GM23338 (cell line): Measurements from ENCODE around the gene ZNF763. TPM values are rescaled to one million over a fixed set of nuclear protein-coding genes. Genes with fewer than 3 reads are reported as not detected.

ENCODE experiments used
- ATAC-seq: fragments of 200-7000 bp; cut with Tn5 transposase; 3 replicates; pipeline ENCODE4 v1.9.1; 2020
- DNase-seq: peaks from one replicate; pipeline ENCODE4 v3.0.0-alpha.2; 2015; ENCODE audit warnings: low spot score
- H2AFZ ChIP-seq: fragments of 200-600 bp; sonication (generic); 2 replicates; pipeline ENCODE4 v1.8.0; 2016; ENCODE audit warnings: antibody characterized with exemption, mild to moderate bottlenecking, moderate library complexity
- H3F3A ChIP-seq: fragments of 200-600 bp; sonication (generic); replicated peaks from 2 replicates; pipeline ENCODE4 v1.8.0; 2017; ENCODE audit warnings: antibody characterized with exemption, mixed run types, low read depth
- H3K27ac ChIP-seq: fragments of 200-600 bp; sonication (generic); 2 replicates; pipeline ENCODE4 v1.6.1; 2016; ENCODE audit warnings: low read depth
- H3K27me3 ChIP-seq: fragments of 200-600 bp; sonication (generic); 2 replicates; pipeline ENCODE4 v1.8.0; 2016; ENCODE audit warnings: mild to moderate bottlenecking, mixed run types, moderate library complexity; ENCODE audit not compliant: insufficient read depth
- H3K36me3 ChIP-seq: fragments of 200-600 bp; sonication (generic); 2 replicates; pipeline ENCODE4 v1.8.0; 2016; ENCODE audit warnings: mild to moderate bottlenecking; ENCODE audit not compliant: insufficient read depth
- H3K4me1 ChIP-seq: fragments of 200-600 bp; sonication (generic); 2 replicates; pipeline ENCODE4 v1.8.0; 2016; ENCODE audit warnings: mild to moderate bottlenecking, moderate library complexity; ENCODE audit not compliant: insufficient read depth
- H3K4me2 ChIP-seq: fragments of 200-600 bp; sonication (generic); 2 replicates; pipeline ENCODE4 v1.7.1; 2017; ENCODE audit warnings: mixed run types
- H3K4me3 ChIP-seq: fragments of 200-600 bp; sonication (generic); 2 replicates; pipeline ENCODE4 v1.6.1; 2016; ENCODE audit warnings: mixed run types
- H3K79me2 ChIP-seq: fragments of 200-600 bp; sonication (generic); replicated peaks from 2 replicates; pipeline ENCODE4 v1.8.0; 2017; ENCODE audit warnings: mild to moderate bottlenecking; ENCODE audit not compliant: insufficient read depth
- H3K9me2 ChIP-seq: fragments of 200-600 bp; sonication (generic); 2 replicates; pipeline ENCODE4 v1.8.0; 2017; ENCODE audit not compliant: insufficient read depth
- H4K20me1 ChIP-seq: fragments of 200-600 bp; sonication (generic); replicated peaks from 2 replicates; pipeline ENCODE4 v1.8.0; 2017; ENCODE audit warnings: mild to moderate bottlenecking; ENCODE audit not compliant: insufficient read depth
- H3K27ac Mint-ChIP-seq: 2 replicates; pipeline ENCODE4 v1.8.0; 2020; ENCODE audit warnings: inconsistent platforms, mild to moderate bottlenecking, moderate library complexity, mixed read lengths
- H3K27me3 Mint-ChIP-seq: 3 replicates; pipeline ENCODE4 v1.8.0; 2022; ENCODE audit warnings: low read depth, mild to moderate bottlenecking, moderate library complexity, mixed read lengths, inconsistent platforms; ENCODE audit not compliant: insufficient read depth, poor library complexity
- H3K36me3 Mint-ChIP-seq: 3 replicates; pipeline ENCODE4 v1.8.0; 2021; ENCODE audit warnings: low read depth, mild to moderate bottlenecking, inconsistent platforms, moderate library complexity, mixed read lengths
- H3K4me1 Mint-ChIP-seq: 3 replicates; pipeline ENCODE4 v1.8.0; 2020; ENCODE audit warnings: mild to moderate bottlenecking, inconsistent platforms, mixed read lengths
- H3K4me3 Mint-ChIP-seq: 3 replicates; pipeline ENCODE4 v1.8.0; 2021; ENCODE audit warnings: moderate library complexity, mild to moderate bottlenecking, inconsistent platforms, mixed read lengths
- H3K9me3 Mint-ChIP-seq: 3 replicates; pipeline ENCODE4 v1.8.0; 2020; ENCODE audit warnings: moderate library complexity, mild to moderate bottlenecking, inconsistent platforms, mixed read lengths
- CREB1 ChIP-seq: fragments of 250-450 bp; sonication (Bioruptor Pico); IDR thresholded peaks from 2 replicates; pipeline ENCODE4 v1.5.0; 2020; ENCODE audit warnings: low read depth, mild to moderate bottlenecking, moderate library complexity
- EZH2 ChIP-seq: fragments of 200-600 bp; sonication (generic); IDR thresholded peaks from one replicate; pipeline ENCODE4 v1.8.0; 2017; ENCODE audit warnings: antibody characterized with exemption, mild to moderate bottlenecking, low read depth; ENCODE audit not compliant: unreplicated experiment
- EZH2phosphoT487 ChIP-seq: fragments of 200-600 bp; sonication (generic); IDR thresholded peaks from one replicate; pipeline ENCODE4 v1.8.1; 2018; ENCODE audit warnings: antibody characterized with exemption; ENCODE audit not compliant: unreplicated experiment
- JUNB ChIP-seq: IDR thresholded peaks from one replicate; pipeline ENCODE4 v1.6.1; 2016; ENCODE audit warnings: antibody characterized with exemption; ENCODE audit not compliant: unreplicated experiment
- NANOG ChIP-seq: IDR thresholded peaks from 2 replicates; pipeline ENCODE4 v1.6.1; 2016; ENCODE audit warnings: antibody characterized with exemption, borderline replicate concordance
- POLR2AphosphoS5 ChIP-seq: IDR thresholded peaks from 2 replicates; pipeline ENCODE4 v1.6.1; 2016; ENCODE audit warnings: antibody characterized with exemption, low read depth
- REST ChIP-seq: IDR thresholded peaks from one replicate; pipeline ENCODE4 v1.6.1; 2018; ENCODE audit warnings: antibody characterized with exemption; ENCODE audit not compliant: unreplicated experiment
- STAT1 ChIP-seq: IDR thresholded peaks from one replicate; pipeline ENCODE4 v1.6.1; 2016; ENCODE audit warnings: antibody characterized with exemption; ENCODE audit not compliant: unreplicated experiment
- ZNF114 ChIP-seq: fragments of 250-450 bp; sonication (Bioruptor Pico); IDR thresholded peaks from 2 replicates; pipeline ENCODE4 v1.5.0; 2020; ENCODE audit warnings: mild to moderate bottlenecking, moderate library complexity
- ZNF331 ChIP-seq: fragments of 250-450 bp; sonication (Bioruptor Pico); IDR thresholded peaks from 2 replicates; pipeline ENCODE4 v1.5.0; 2020; ENCODE audit warnings: low read depth, mild to moderate bottlenecking, moderate library complexity
- ZNF462 ChIP-seq: fragments of 250-450 bp; sonication (Bioruptor Pico); IDR thresholded peaks from 2 replicates; pipeline ENCODE4 v1.5.0; 2020; ENCODE audit warnings: mild to moderate bottlenecking, moderate library complexity
- polyA plus RNA-seq: library from polyadenylated mRNA; unstranded; fragments of >200 nt; fragmentation: Nextera tagmentation; extraction: Ambion mirVana; gene quantifications from 2 replicates; pipeline ENCODE4 v1.2.1, GENCODE V29; 2016
- total RNA-seq: library from RNA; depleted of rRNA; stranded (reverse); fragments of >200 nt; shearing (Covaris generic); gene quantifications from 2 replicates; pipeline ENCODE4 v1.2.3, GENCODE V29; 2014
- TF ChIP-seq, protein P1 (sequence below), 2 experiments: fragments of 200-600 bp in 1 of 2; sonication (generic) in 1 of 2; conservative IDR thresholded peaks; 2 replicates each; pipeline versions ENCODE4 v1.5.1 to v1.6.1; 2016 to 2017; ENCODE audit warnings: antibody characterized with exemption in 2 of 2, low read depth in 2 of 2, mild to moderate bottlenecking in 2 of 2, moderate library complexity in 1 of 2

ZNF763 gene
- total and polyA plus RNA-seq, 2 experiments from 2014 or later: 0.61 to 0.87 TPM

GRCh38 chr19:11942843-11943108 is 22.1 kb upstream of the ZNF763 start:
- peaks cover 36% of the 10 kb centered on the region for H3K36me3 Mint-ChIP-seq
- H3K4me1 Mint-ChIP-seq: no peaks in the 10 kb centered on the region
- H3K36me3 ChIP-seq: peaks cover 44% of the 10 kb centered on the region
- H3K4me1 ChIP-seq: no peaks in the 10 kb centered on the region
- DNase-seq (peak; percentile 30), ATAC-seq (no peak)
- no peak overlapping the region for H3K4me2 ChIP-seq
- TF ChIP-seq STAT1 (no peak), POLR2AphosphoS5 (no peak), NANOG (no peak), EZH2 (no peak)
- peaks cover 2% of the 10 kb centered on the region for H3K27me3 Mint-ChIP-seq
- no peak overlapping the region for H2AFZ ChIP-seq
- no peaks in the 10 kb centered on the region for H3K9me2 ChIP-seq
- H4K20me1 ChIP-seq: no peaks in the 10 kb centered on the region
- no peaks in the 10 kb centered on the region for H3K27me3 ChIP-seq
- H3K79me2 ChIP-seq: peaks cover 25% of the 10 kb centered on the region
- H3F3A ChIP-seq: no peaks in the 10 kb centered on the region
- no peak overlapping the region for H3K4me3 Mint-ChIP-seq
- H3K27ac Mint-ChIP-seq: no peak overlapping the region
- H3K4me3 ChIP-seq: no peak overlapping the region
- no peak overlapping the region for H3K27ac ChIP-seq
- H3K9me3 Mint-ChIP-seq: peaks cover 93% of the 10 kb centered on the region

DNA sequence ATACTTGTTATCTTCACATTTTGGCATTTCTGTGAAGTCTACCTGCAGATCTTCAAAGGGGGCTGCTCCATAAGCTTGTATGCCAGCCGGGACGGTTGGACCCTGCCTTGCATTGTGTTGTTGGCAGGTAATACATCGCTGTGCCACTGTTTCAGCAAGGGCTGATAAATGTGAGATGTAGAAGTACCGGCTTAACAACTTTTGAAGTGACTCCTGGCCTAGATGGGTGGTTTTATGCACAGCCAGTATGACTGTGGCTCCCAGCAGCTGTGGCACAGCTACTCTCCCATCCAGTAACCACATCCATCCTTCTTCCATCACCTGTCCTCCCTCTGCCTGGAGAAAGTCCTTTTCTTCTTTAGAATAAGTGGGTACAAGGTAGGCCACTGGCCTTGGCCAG is 20.2 kb upstream of the ZNF763 start:
- TF ChIP-seq EZH2 (no peak), STAT1 (no peak), POLR2AphosphoS5 (no peak), REST (no peak), ZNF462 (CRISPR knock-in tag) (no peak), ZNF331 (CRISPR knock-in tag) (no peak), JUNB (no peak), EZH2phosphoT487 (no peak), CREB1 (CRISPR knock-in tag) (no peak), ZNF114 (no peak), NANOG (no peak)
- TF ChIP-seq, protein P1, sequence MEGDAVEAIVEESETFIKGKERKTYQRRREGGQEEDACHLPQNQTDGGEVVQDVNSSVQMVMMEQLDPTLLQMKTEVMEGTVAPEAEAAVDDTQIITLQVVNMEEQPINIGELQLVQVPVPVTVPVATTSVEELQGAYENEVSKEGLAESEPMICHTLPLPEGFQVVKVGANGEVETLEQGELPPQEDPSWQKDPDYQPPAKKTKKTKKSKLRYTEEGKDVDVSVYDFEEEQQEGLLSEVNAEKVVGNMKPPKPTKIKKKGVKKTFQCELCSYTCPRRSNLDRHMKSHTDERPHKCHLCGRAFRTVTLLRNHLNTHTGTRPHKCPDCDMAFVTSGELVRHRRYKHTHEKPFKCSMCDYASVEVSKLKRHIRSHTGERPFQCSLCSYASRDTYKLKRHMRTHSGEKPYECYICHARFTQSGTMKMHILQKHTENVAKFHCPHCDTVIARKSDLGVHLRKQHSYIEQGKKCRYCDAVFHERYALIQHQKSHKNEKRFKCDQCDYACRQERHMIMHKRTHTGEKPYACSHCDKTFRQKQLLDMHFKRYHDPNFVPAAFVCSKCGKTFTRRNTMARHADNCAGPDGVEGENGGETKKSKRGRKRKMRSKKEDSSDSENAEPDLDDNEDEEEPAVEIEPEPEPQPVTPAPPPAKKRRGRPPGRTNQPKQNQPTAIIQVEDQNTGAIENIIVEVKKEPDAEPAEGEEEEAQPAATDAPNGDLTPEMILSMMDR (conservative IDR thresholded peaks at IDR 0.05; ENCODE audit: low read depth in 2 of 2): no peak
- no peak overlapping the region for H3K4me3 Mint-ChIP-seq
- no peaks in the 10 kb centered on the region for H3K9me2 ChIP-seq
- no peaks in the 10 kb centered on the region for H3K4me1 Mint-ChIP-seq
- DNase-seq (no peak), ATAC-seq (no peak)
- H3K27ac Mint-ChIP-seq: no peak overlapping the region
- no peaks in the 10 kb centered on the region for H4K20me1 ChIP-seq
- peaks cover 2% of the 10 kb centered on the region for H3K27me3 Mint-ChIP-seq
- H3K36me3 ChIP-seq: peaks cover 63% of the 10 kb centered on the region
- H3K27me3 ChIP-seq: 0 out of 2 replicates have a peak, but pooled peaks cover 4% of the 10 kb centered on the region
- H3K79me2 ChIP-seq: peaks cover 6% of the 10 kb centered on the region
- H3K27ac ChIP-seq: no peak overlapping the region
- peaks cover 96% of the 10 kb centered on the region for H3K9me3 Mint-ChIP-seq
- H3K4me1 ChIP-seq: no peaks in the 10 kb centered on the region
- peaks cover 45% of the 10 kb centered on the region for H3K36me3 Mint-ChIP-seq
- H2AFZ ChIP-seq: no peak overlapping the region
- H3K4me3 ChIP-seq: no peak overlapping the region
- peaks cover 10% of the 10 kb centered on the region for H3F3A ChIP-seq
- H3K4me2 ChIP-seq: no peak overlapping the region
